GM18517 (cell line): ENCODE results near the gene CCDC91.
"Not testable (repeated sequence)": the region's sequence is repeated elsewhere in the genome, so short reads cannot be mapped to it uniquely, and the experiment has no call there.

Source experiments
- ATAC-seq: cut with Tn5 transposase; IDR thresholded peaks from one replicate; pipeline ENCODE4 v1.9.1; 2021; ENCODE audit warnings: mild to moderate bottlenecking, moderate library complexity; ENCODE audit not compliant: unreplicated experiment

Gene CCDC91

DNA sequence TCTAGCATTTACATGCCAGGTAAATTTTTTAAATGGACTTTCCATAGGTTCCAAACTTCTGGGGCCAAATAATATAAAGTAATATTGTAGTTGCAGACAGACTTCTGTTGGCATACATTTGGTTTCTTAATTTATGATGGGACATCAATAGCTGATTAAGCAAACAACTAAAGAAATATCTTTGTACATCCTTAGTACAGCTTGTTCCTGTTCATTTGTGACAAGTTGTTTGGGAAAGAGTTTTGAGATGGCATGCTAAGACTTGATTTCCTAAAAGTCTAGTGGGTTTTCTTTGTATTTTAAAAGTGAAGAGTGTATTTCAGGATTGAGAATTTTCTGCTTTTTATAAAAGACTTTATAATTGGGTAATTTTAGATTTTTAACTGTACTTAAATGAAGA, 41.0 kb downstream of the CCDC91 start:
- ATAC-seq = no peak

DNA sequence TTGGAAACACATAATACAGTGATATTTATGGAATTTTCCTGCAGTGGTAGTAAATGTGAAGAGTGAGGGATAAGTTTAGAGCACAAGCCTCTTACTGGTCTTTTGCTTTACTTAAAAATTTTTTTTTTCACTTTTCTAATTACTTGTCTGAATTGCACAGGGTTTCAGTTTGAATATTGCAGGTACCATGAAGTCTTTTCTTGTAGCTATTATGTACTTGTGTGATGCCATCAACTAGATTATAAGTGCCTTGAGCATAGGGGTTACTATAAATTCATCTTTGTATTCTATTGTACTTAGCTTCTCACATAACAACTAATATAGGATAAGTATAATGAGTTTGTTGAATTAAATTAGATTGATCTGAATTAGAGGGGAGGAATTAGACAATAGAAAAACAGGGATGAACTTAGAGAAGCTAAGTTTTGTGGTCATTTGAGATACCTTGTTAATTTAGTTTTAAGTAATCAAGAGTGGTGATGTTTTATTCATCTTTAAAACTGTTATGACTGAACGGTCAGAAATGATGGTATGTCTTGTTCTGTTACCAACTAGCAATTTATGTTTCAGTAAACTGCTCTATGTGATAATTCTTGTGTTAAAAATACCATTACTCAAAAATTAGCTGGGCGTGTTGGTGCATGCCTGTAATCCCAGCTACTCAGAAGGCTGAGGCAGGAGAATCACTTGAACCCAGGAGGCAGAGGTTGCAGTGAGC, 42.1 kb downstream of the CCDC91 start:
- ATAC-seq = no peak

DNA sequence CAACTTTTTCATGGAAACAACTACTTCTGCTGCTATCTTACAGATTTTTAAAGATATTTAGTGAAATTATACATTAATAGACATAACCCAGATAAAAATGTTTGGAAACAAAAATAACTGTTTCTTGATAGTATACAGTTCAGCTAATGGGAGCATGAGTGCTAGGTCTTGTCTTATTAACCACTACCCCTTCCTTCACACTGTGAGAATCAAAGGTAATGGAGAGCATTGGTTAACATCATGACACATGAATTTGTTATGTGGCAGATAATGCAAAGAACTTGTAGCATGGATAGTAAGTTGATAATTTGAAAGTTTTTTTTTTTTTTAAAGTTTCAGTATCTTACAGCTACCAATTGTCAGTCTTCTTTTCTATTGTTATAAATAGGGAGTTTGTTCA, 44.2 kb downstream of the CCDC91 start:
- no peak for ATAC-seq

DNA sequence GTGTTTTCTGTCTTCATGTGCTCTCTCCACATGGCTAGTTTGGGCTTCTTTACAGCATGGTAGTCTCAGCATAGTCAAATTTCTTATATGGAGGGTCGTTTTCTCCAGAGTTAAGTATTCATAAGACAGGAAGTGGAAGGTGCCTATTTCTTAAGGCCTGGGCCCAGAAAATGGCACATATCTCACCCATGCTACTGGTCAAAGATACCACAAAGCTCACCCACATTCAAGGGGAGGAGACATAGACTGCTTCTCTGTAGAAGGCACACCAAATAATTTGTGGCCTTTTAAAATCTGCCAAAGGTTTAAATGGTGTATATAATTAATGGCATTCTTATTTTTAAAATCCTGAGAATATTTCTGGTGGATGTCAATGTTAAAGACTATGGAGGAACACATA, 44.8 kb downstream of the CCDC91 start:
- no peak for ATAC-seq

DNA sequence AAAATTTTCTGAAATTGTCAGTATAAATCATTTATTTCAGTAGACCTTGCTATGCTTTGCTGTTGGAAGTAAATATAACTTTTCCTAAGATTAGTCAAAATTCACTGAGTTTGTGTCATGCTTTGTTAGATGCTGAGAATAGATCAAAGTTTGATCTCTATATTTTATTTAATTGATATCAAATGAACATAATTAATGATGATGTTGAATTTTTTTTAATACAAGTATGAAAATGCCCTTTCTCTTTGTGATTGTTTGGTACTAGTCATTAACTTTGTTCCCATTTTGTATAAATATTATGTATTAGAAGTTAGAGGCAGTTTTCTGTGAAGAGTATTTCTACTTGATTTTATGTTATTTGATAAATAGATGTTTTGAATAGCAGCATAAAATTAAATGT, 45.7 kb downstream of the CCDC91 start:
- no peak for ATAC-seq

DNA sequence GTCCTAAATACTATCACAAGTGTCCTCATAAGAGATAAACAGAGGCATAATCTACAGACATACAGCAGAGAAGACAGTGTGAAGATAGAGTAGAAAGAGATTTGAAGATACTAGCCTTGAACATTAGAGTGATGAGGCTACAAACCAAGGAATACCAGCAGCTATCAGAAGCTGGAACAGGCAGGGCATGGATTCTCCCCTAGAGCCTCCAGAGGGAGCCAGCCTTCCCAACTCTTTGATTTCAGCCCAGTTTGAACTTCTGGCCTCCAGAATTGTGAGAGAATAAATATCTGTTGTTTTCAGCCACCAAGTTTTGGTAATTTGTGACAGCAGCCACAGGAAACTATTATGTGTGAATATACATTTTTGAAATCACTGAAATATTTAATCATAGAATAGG, 47.2 kb downstream of the CCDC91 start:
- no peak for ATAC-seq

DNA sequence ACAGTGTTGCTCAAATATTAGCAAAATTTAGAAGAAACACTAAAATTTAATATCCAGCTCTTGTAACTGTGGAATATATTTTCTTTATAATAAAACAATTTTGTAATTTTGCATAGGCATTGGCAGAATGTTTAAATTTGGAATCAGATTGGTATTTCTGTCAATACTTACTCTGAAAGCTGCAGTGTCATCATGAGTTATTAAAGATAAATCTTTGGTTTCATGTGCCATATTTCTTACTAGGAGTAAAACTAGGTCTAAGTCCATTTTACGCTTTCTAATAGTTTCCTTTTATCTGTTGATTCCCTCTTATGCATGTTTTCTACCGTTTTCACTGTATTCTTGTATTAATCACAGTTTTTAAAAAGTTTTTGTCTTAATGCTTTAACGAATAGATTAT, 49.7 kb downstream of the CCDC91 start:
- no peak for ATAC-seq

DNA sequence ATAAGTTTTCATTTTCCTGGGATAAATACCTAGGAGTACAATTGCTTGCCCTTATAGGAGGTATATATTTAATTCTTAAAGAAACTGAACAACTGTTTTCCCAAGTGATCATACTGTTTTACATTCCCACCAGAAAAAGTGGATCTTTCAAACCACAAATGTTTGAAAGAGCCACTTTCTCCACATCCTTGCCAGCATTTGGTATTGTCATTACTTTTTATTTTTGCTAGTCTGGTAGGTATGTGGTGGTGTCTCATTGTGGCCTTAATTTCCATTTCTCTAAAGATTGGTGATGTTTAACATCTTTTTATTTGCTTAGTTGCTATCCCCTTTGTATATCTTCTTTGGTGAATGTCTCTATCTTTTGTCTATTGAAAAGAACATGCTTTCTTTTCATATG, 50.6 kb downstream of the CCDC91 start:
- no peak for ATAC-seq

DNA sequence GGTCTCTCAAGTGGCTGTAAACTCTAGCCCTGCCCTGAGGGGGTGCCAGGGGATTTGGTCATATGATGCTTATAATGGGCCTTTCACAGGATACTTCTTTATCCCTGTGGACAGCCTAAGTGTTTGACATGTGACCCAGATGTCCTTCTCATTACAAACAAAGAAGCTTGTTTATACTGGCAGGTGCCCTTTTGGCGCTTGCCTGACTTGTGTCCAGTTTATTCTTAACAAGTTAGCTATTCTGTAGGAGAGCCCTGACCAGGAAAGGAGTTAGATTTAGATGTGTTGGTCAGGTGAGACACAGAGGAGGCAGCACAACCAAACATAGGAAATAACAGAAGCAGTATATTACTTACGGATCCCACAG, 51.9 kb downstream of the CCDC91 start:
- no peak for ATAC-seq

DNA sequence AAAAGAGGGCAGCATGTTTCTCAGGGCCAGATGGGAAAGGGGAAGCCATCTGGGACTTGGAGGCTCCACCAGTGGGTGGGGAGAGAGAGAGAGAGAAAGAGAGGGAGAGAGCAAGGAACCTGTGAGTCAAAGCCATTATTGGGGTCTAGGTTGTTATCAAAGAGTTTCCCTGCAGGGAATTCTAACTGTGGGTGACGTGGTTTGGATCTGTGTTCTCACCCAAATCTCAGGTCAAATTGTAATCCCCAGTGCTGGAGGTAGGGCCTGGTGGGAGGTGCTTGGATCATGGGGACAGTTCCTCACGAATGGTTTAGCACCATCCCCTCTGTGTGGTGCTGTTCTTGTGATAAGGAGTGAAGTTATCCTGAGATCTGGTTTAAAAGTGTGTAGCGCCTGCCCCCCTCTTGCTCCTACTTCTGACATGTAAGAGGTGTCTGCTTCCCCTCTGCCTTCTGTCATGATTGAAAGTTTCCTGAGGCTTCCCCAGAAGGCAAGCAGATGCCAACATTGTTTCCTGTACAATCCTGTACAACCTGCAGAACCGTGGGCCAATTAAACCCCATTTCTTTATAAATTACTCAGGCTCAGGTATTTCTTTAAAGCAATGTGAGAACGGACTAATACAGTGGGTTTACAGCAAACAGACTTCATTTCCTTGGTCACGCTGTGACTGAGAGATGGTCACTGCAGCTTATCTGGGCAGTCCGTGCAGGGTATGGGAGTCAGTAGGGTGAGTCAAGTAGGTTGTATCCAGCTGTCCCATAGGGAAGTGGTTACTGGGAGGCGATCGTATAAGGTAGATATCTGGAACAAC, 52.4 kb downstream of the CCDC91 start:
- ATAC-seq = no peak

DNA sequence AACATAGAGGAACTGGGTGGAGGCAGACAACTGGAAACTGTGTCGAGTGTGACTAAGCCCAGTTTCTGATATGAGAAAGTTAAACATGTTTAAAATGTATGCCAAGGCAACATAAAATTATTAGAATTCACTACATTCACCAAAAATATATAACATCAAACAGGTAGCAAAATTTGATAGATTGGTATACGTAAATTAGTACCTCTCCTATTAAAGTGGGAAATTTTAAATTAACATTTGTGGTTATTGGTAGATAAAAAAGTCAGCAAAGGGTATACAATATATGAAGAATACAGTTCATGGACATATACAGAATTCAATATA, 53.0 kb downstream of the CCDC91 start:
- ATAC-seq = no peak

DNA sequence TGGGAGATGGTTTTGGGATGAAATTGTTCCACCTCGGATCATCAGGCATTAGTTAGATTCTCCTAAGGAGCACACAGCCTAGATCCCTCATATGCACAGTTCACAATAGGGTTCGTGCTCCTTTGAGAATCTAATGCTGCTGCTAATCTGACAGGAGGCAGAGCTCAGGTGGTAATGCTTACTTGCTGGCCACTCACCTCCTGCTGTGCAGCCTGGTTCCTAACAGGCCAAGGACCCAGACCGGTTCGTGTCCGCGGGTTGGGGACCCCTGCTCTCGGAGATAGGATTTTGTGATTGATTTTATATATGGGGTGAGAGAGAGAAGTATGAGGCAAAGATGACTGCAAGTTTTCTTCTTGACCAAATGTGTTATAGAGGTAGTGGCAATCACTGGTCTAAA, 57.5 kb downstream of the CCDC91 start:
- no peak for ATAC-seq

DNA sequence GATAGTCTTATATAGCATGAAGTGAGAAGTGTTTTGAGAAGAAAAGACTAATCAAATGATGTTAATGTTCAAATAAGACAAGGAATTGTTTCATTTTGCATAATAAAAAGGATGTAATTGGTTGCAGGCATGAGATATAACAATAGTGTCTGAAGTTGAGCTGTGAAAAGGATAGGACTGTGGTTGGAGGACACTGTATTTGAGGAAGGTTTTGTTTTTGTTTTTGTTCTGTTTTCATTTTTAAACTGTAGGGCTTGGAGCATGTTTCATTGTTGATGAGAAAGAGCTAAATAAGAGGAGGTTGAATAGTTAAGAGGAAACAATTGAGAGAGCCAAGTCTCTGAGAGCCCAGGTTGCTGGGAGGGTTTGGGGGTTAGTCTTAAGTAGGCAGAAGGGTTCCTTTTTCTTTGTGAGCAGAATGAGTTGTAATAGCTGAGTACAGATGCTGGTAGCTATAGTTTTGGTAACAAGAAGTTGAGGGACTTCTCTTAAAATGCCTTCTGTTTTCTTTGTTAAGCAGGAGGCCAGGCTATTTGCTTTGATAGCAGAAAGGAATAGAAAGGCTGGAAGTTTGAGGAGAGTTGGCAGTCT, 58.4 kb downstream of the CCDC91 start:
- peak; percentile 33 for ATAC-seq

DNA sequence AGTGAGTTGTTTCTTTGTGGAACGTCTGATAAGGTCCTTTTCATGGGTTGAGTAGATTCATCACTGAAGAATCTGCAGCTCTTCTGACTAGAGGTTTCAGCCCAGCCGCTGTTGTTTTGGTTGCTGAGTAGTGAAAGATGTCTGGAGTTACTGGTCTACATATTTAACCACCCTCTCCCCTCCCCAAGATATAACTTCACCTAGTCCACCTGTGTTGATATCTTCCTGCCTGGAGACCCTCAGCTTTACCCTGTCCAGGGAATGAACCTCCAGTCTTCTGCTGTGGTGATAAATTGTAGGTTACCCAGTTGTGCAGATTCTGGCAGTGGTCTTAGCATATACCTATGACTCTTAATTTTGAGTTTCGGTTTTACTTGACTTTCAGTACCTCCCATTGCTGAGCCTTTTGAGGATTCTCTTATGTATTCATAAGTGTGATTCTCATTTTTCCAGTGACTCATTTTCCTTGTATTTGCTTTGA, 62.9 kb downstream of the CCDC91 start:
- ATAC-seq = peak; percentile 96

DNA sequence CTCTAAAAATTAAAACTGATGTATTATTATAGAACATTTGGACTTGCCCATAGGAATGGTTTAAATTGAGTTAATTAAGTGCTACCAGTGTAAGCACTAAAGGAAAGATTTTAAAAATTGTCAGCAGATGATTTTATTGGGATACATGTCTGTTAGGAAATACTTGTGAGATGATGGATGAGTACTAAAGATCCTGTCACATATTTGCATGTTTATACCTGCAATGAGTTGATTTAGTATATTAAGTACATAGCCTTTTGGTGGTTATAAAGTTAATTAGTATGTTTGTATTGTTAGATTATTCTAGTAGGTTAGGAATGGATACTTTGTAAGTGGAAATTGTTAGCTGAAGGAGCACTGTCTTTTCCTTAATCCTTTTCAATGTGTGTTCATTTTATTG, 67.2 kb downstream of the CCDC91 start:
- ATAC-seq = no peak

DNA sequence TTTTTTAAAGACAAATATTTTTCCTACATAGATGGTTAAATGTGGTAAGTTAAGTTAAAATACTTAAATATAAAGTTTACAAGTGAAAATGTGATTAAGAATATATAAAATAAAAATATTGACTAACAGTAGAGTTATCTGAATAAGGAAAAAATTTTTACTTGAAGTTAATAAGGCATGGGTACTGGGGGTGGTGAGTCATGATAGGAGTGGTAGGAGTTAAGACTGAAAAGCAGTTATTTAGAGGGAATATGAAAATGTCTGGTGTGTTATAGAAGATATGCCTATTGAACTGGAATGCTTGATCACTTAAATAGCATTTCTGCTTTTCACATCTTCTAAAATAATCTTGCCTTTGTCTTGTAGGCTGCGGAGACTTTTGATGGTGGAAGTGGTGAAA, 68.7 kb downstream of the CCDC91 start:
- no peak for ATAC-seq

DNA sequence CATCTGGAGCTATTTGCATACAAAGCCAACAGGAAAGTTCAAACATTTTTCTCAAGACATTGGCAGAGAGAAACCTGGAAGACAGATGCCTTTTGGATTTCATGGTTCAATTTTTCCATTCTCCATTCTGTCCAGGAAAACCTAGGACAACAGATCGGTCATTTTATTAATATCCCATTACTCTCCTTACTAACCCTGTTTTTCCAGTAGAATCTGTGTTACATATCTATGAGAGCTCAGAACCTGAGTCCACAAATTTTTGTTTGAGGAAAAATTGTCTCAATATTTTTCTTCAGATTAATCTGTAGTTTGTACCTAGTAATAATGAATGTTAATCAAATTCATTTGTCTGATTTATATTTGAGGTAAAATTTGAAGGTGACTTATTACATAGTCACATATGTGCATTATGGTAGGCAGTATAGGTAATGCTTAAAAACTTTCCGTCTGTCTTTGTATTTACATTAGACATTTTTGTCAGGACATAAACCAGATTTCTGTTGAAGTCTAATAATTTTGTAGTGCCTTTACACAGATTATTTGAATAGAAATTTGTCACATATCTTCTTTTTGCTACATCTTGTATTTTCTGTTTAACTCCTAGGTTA, 75.3 kb downstream of the CCDC91 start:
- no peak for ATAC-seq

DNA sequence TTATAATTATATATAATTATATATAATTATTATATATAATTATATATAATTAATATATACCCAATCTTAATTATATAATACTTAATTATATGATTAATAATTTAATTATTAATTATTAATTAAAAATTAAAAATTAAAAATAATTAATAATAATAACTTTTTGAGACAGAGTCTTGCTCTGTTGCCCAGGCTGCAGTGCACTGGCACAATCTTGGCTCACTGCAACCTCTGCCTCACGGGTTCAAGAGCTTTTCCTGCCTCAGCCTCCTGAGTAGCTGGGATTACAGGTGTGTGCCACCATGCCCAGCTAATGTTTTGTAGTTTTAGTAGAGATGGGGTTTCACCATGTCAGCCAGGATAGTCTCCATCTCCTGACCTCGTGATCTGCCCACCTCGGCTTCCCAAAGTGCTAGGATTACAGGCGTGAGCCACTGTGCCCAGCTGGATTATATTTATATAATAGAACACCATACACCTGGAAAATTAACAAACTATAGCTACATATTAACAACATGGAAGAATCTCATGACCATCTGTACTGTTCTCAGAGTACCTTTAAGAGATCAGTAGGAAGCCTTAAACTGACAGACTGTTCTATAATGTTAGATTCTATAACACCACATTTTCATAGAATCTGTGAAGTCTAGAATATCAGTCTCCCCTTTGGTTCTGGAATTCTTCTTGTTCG, 77.8 kb downstream of the CCDC91 start:
- ATAC-seq = not testable (repeated sequence)

DNA sequence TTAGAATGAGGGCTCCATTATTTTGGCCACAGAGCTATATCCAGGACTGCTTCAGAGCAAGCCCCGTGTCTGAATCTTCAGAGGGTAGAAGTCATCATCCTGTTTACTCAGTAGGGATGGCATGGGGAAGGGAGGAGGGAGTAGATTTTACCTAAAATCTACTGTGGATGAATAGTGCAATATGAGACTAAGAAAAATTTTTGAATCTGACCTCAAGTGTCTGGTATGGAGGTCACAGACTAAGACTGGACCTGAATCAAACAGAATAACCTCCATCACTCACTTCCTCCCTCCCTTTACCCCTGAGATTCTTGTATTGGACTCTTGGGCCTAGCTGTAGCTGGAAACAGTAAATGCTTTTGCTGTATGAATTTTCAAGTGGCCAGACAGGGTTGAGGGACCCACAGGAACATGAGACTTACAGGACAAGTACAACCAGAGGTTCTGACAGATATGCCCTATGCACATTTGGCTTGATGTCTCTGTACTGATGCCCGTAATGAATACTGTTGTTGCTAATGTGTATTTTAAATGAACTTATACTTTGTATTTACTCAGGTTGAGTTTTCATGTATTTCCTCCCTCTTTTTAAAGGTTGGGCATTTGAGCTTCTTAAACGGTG, 78.5 kb downstream of the CCDC91 start:
- no peak for ATAC-seq

DNA sequence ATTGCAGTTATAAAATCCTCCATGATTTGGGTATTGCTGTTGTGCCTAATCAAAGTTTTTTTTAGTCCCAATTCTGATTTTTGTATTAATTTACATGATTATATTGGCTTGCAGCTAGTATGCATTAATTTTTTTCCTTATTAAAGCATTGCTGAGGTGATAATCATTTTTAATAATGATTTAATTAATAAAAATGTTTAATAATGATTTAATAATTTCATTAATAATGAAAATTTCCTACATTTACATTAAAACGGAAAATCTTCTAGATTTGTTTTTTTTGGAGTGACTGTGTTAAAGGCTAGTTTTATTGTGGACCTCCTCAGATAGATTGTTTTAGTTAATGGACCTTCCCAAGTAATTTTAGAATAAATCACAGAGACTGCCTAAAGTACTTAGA, 79.6 kb downstream of the CCDC91 start:
- ATAC-seq = no peak

DNA sequence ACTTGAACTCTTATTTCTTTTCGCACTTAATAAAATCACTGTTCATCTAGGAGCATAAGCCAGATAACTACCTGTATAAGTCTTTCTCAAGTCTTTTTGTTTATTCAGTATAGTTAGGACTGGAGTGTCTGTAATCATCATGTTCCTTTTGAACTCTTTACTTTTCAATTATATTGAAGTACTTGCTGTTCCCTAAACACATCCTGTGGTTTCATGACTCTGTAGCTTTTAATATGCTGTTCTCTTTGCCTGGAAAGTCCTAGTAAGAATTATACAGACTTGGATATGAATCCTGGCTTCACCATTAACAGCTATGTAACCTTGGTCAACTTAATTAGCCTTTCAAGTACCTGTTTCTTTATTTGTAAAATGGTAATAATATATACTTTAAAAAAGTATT, 88.2 kb downstream of the CCDC91 start:
- no peak for ATAC-seq
